ENCODE data around the gene FADS3. TPM values are rescaled to one million over a fixed set of nuclear protein-coding genes. Genes with fewer than 3 reads are reported as not detected.

The FADS3 gene
- total RNA-seq, 2 experiments from 2014 or later, result 6.9 TPM

GRCh38 chr11:61917334-61918109, 26.2 kb upstream of the FADS3 start, which contains the start of gene RAB3IL1:
Gene RAB3IL1 (minus strand): TSS chr11:61917566. CDS start chr11:61917367, 199 bp downstream.
- ChIA-PET POLR2A (no interaction called here), CTCF (interaction anchor here (0.8 kb wide), 1 partner anchor 19 kb away, joined by 3 read pairs; no protein-coding TSS in a partner anchor)
- no peak within 1 kb of the TSS for H3K4me3 ChIP-seq (ENCODE audit: low read length)
- intact Hi-C loops (cut with DNase I, micrococcal nuclease), result no loop called here
- H3K4me1 Mint-ChIP-seq (ENCODE audit: low read depth), result peaks cover 15% of the 10 kb centered on the region
- peaks cover 13% of the 10 kb centered on the region for H3K4me1 ChIP-seq (ENCODE audit: insufficient read depth, low read length)
- no peak within 1 kb of the TSS for H3K27ac Mint-ChIP-seq
- TF ChIP-seq CTCF (IDR thresholded peaks at IDR 0.05), result no peak
- no peaks in the 10 kb centered on the region for H3K36me3 Mint-ChIP-seq (ENCODE audit: low read depth)
- H3K27ac ChIP-seq (ENCODE audit: low read depth in 1 of 2, low read length in 2 of 2), result no peak within 1 kb of the TSS
- peaks cover 32 to 43% of the 10 kb centered on the region in 2 experiments for H3K27me3 ChIP-seq (ENCODE audit: control insufficient read depth in 1 of 2, insufficient read depth in 2 of 2, low read length in 2 of 2)
- peaks cover 80% of the 10 kb centered on the region for H3K27me3 Mint-ChIP-seq
- peak; percentile 26 for ATAC-seq (ENCODE audit: poor library complexity)
- peak within 1 kb of the TSS; percentile 75 for H3K4me3 Mint-ChIP-seq
- H3K9me3 ChIP-seq (ENCODE audit: control insufficient read depth in 1 of 2, insufficient read depth in 1 of 2, low read length in 2 of 2), result peaks cover 0 to 7% of the 10 kb centered on the region in 2 experiments
- H3K36me3 ChIP-seq (ENCODE audit: insufficient read depth, low read length), result no peaks in the 10 kb centered on the region
- H3K9me3 Mint-ChIP-seq, result no peaks in the 10 kb centered on the region
- peak in 1 of 14 experiments; percentile 29 for DNase-seq

DNA sequence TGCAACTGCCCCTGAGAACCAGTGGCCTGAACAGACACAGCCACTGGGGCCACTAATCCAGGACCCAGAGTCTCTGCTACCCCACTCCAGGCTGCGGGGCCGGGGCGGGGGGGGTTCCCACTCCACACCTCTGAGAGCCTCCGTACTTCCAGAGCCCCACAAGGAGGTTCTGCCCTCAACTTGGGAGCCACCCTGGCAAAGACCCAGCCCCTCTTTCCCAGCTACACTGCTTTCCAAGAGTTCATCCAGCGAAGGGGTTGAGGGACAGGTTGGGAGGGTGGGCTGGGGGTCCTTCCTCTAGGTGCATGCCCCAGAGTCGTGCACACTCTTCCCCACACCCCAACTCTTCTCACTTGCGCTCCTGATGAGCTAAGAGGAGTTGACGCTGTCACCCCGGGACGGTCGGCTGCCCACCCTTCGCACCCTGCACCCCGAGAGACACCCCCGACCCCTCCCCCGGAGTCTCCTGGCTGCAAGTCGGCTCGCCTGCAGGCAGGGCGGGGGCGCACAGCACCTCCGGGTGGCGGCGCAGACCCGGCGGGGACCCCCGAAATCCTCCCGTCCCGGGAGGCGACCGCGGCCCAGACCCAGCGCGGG, 25.5 kb upstream of the FADS3 start:
- ATAC-seq (ENCODE audit: poor library complexity) (no peak), DNase-seq (peak in 1 of 14 experiments; percentile 28)
- peaks cover 32 to 43% of the 10 kb centered on the region in 2 experiments for H3K27me3 ChIP-seq (ENCODE audit: control insufficient read depth in 1 of 2, insufficient read depth in 2 of 2, low read length in 2 of 2)
- H3K27me3 Mint-ChIP-seq, result peaks cover 85% of the 10 kb centered on the region
- H3K36me3 ChIP-seq (ENCODE audit: insufficient read depth, low read length), result no peaks in the 10 kb centered on the region
- intact Hi-C loops (cut with DNase I, micrococcal nuclease), result no loop called here
- peaks cover 13% of the 10 kb centered on the region for H3K4me1 ChIP-seq (ENCODE audit: insufficient read depth, low read length)
- H3K36me3 Mint-ChIP-seq (ENCODE audit: low read depth), result no peaks in the 10 kb centered on the region
- ChIA-PET CTCF (interaction anchor here (2.2 kb wide), 1 partner anchor 165 kb away, joined by 7 read pairs; no protein-coding TSS in a partner anchor), POLR2A (no interaction called here)
- H3K9me3 ChIP-seq (ENCODE audit: control insufficient read depth in 1 of 2, insufficient read depth in 1 of 2, low read length in 2 of 2), result peaks cover 0 to 7% of the 10 kb centered on the region in 2 experiments
- H3K4me3 ChIP-seq (ENCODE audit: low read length), result no peak overlapping the region
- H3K4me1 Mint-ChIP-seq (ENCODE audit: low read depth), result peaks cover 15% of the 10 kb centered on the region
- H3K27ac Mint-ChIP-seq, result no peak overlapping the region
- no peak for TF ChIP-seq CTCF (IDR thresholded peaks at IDR 0.05)
- H3K4me3 Mint-ChIP-seq, result no peak overlapping the region
- H3K27ac ChIP-seq (ENCODE audit: low read depth in 1 of 2, low read length in 2 of 2), result no peak overlapping the region
- no peaks in the 10 kb centered on the region for H3K9me3 Mint-ChIP-seq

- POLR2A ChIA-PET, result no interaction called here
- Mint-ChIP-seq H3K4me1 (ENCODE audit: low read depth) (peaks cover 15% of the 10 kb centered on the region), H3K36me3 (ENCODE audit: low read depth) (no peaks in the 10 kb centered on the region), H3K9me3 (no peaks in the 10 kb centered on the region), H3K4me3 (peak overlapping the region; percentile 13), H3K27ac (no peak overlapping the region), H3K27me3 (peaks cover 77% of the 10 kb centered on the region)
- intact Hi-C loops (cut with DNase I, micrococcal nuclease), result no loop called here
- DNase-seq, result peak in 1 of 14 experiments; percentile 17
- H3K36me3 ChIP-seq (ENCODE audit: insufficient read depth, low read length), result no peaks in the 10 kb centered on the region
- CTCF ChIA-PET, result interaction anchor here (1.4 to 2.2 kb wide), 2 partner anchors 16 to 167 kb away, joined by 3 to 7 read pairs; no protein-coding TSS in a partner anchor
- H3K9me3 ChIP-seq (ENCODE audit: control insufficient read depth in 1 of 2, insufficient read depth in 1 of 2, low read length in 2 of 2), result peaks cover 0 to 7% of the 10 kb centered on the region in 2 experiments
- H3K4me3 ChIP-seq (ENCODE audit: low read length), result no peak overlapping the region
- no peak for TF ChIP-seq CTCF (IDR thresholded peaks at IDR 0.05)
- H3K27ac ChIP-seq (ENCODE audit: low read depth in 1 of 2, low read length in 2 of 2), result no peak overlapping the region
- no peak for ATAC-seq (ENCODE audit: poor library complexity)
- peaks cover 29 to 34% of the 10 kb centered on the region in 2 experiments for H3K27me3 ChIP-seq (ENCODE audit: control insufficient read depth in 1 of 2, insufficient read depth in 2 of 2, low read length in 2 of 2)
- peaks cover 13% of the 10 kb centered on the region for H3K4me1 ChIP-seq (ENCODE audit: insufficient read depth, low read length)
Measured at GRCh38 chr11:61914471-61915171, 23.3 kb upstream of the FADS3 start.

Measured in CD4-positive, alpha-beta T cell (primary cell).